H7 (cell line): ENCODE results near the gene PSMA4. TPM values are rescaled to one million over a fixed set of nuclear protein-coding genes. Genes with fewer than 3 reads are reported as not detected.
"Not testable (repeated sequence)": the region's sequence is repeated elsewhere in the genome, so short reads cannot be mapped to it uniquely, and the experiment has no call there.

Experiments used
- DNase-seq: peaks from one replicate; pipeline ENCODE4 v3.0.0; 2012
- H3K27me3 ChIP-seq: 2 replicates; pipeline ENCODE4 v1.6.0; 2011; ENCODE audit warnings: mild to moderate bottlenecking, low read length; ENCODE audit not compliant: control insufficient read depth, insufficient read depth
- H3K36me3 ChIP-seq: replicated peaks from 2 replicates; pipeline ENCODE4 v1.5.1; 2011; ENCODE audit warnings: low read length; ENCODE audit not compliant: control insufficient read depth, insufficient read depth
- H3K4me3 ChIP-seq: 2 replicates; pipeline ENCODE4 v1.5.1; 2011; ENCODE audit warnings: low read depth, mild to moderate bottlenecking, control low read depth, low read length, moderate library complexity; ENCODE audit not compliant: insufficient read depth
- total RNA-seq: library from RNA; depleted of rRNA; stranded (reverse); fragments of >200 nt; shearing (Covaris generic); gene quantifications from 2 replicates; pipeline ENCODE4 v1.2.3, GENCODE V29; 2014

Gene PSMA4
- total RNA-seq, 1 experiment from 2014 or later, result 308 TPM

DNA sequence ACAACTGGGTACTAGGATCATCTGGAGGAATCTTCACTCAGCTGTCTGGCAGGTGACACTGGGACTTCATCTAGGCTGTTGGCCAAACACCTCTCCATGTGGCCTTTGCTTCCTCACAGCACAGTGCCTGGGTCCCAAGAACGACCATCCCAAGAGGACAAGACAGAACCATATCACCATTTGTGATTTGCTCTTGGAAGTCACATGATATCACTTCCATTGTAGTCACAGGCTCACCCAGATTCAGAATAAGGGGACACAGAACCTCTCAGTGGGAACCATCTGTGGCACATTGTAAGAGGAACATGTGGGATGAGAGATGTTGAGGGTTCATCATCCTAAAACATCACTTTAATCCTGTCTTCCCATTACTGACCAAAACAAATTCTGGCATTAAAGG, 1.9 kb upstream of the PSMA4 start:
- H3K4me3 ChIP-seq, result no peak overlapping the region
- DNase-seq, result no peak
- peaks cover 14% of the 10 kb centered on the region for H3K36me3 ChIP-seq
- H3K27me3 ChIP-seq, result no peaks in the 10 kb centered on the region

DNA sequence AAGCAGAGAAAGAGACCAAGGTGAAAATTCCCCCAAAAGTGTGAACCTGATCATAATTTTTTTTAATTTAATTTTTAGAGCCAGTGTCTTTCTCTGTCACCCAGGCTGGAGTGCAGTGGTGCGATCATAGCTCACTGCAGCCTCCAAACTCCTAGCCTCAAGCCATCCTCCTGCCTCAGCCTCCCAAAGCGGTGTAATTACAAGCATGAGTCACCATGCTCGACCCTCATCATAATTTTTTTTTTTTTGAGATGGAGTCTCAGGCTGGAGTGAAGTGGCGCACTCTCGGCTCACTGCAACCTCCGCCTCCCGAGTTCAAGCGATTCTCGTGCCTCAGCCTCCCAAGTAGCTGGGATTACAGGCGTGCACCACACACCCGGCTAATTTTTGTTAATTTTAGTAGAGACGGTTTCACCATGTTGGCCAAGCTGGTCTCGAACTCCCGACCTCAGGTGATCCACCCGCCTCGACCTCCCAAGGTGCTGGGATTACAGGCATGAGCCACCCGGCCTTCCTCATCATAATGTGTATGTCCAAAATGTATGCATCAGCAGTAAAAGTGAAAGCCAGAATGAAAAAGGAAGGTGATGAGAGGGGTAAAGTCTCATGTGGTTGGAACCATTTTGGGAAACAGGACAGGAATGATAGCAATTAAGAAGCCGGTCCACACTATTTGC, 642 bp upstream of the PSMA4 start:
- peaks cover 15% of the 10 kb centered on the region for H3K36me3 ChIP-seq
- peak overlapping the region; percentile 87 for H3K4me3 ChIP-seq
- H3K27me3 ChIP-seq, DNase-seq: not testable (repeated sequence)

DNA sequence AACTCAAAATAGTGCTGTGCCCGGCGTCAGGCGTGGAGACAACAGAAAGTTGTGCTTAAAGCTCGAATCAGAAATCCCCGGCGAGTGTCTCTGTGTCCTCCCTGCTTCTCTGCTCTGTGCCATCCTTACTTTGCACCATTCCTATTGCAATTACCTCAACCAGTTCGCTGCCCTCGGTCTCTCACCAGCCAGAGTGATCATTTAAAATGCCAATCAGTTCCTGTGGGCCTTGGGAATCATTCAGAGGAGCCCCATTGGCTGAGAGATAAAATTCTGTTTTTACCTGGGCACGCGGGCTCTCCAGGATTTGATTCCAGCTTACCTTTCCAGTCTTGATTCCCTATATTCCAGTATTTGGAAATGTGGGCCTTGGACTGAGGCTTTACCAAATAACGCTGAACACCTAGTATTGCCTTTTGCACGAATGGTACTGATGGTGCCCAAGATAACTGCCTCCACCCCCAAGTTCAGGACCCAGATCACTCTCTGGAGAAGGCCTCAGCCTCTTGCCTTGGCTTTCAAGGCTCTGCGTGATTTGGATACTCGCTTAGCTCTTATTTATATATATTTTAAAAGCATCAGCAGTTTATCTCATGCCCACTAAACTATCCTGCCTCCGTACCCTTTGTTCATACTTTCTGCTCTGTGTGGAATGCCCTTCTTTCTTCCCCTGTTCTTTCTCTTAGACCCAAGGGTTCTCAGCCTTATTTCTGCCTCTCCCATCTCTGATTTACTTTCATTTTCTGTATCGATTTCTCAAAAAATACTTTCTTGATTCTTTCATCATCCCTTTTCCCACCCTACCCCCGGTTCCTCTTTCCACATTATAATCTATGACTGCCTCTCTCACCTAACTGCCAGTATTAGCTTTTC, 863 bp downstream of the PSMA4 start:
- H3K27me3 ChIP-seq, result no peaks in the 10 kb centered on the region
- peak overlapping the region; percentile 87 for H3K4me3 ChIP-seq
- DNase-seq, result peak; percentile 26
- peaks cover 24% of the 10 kb centered on the region for H3K36me3 ChIP-seq

DNA sequence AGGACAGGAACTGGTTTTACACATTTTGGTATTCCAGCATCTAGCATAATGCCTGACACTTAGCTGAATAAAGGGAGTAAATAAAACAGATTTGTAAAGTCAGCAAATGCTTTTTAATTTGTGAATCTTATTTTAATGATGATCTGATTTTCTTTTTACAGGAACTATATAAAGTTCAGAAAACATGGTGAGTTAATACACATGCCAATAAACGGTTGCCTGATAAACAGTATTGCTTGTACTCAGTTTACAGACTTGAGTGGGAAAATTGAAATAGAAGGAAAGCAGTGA, 1.4 kb downstream of the PSMA4 start:
- H3K4me3 ChIP-seq, result no peak overlapping the region; the same call in 1 of the 2 replicates
- peaks cover 24% of the 10 kb centered on the region for H3K36me3 ChIP-seq
- no peak for DNase-seq
- H3K27me3 ChIP-seq, result no peaks in the 10 kb centered on the region

DNA sequence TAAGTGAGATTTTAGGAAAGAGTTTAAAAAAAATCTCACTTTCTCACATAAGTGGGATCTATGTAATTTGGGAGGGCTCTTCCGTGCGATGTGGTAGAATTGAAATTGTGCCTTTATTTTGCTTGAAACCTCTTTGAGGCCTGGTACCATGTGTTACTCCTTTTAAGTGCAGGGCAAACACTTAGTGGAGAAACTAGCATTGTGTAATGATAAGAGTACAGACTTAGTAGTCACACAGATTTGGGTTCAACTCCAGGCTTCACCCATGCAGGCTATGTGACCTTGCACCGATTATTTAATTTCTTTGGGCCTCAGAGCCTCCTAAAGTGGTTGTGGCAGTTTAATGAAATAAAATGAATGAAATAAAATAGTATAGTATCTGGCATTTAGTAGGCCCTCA, 2.4 kb downstream of the PSMA4 start:
- H3K27me3 ChIP-seq, result no peaks in the 10 kb centered on the region
- no peak overlapping the region for H3K4me3 ChIP-seq
- H3K36me3 ChIP-seq, result peaks cover 28% of the 10 kb centered on the region
- DNase-seq, result no peak

DNA sequence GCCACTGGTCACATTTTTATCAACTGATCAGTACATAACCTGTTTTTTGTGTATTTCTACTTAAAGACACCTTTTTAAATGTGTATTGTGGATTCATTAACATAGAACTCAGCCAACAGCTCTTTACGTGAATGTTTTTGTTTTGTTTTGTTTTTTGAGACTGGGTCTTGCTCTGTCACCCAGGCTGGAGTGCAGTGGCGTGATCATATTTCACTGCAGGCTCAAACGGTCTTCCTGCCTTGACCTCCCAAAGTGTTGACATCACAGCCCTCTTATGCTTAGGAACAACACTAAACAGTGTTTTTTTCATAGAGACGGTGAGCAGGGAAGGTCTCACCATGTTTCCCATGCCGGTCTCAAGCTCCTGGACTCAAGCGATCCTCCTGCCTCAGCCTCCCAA, 9.9 kb downstream of the PSMA4 start:
- Histone ChIP-seq H3K4me3 (no peak overlapping the region), H3K36me3 (peaks cover 17% of the 10 kb centered on the region), H3K27me3 (no peaks in the 10 kb centered on the region)
- DNase-seq, result no peak

- no peaks in the 10 kb centered on the region for H3K27me3 ChIP-seq
- no peak overlapping the region for H3K4me3 ChIP-seq
- DNase-seq, result no peak
- H3K36me3 ChIP-seq, result peaks cover 12% of the 10 kb centered on the region
Measured at GRCh38 chr15:78550815-78551214, 10.6 kb downstream of the PSMA4 start.

DNA sequence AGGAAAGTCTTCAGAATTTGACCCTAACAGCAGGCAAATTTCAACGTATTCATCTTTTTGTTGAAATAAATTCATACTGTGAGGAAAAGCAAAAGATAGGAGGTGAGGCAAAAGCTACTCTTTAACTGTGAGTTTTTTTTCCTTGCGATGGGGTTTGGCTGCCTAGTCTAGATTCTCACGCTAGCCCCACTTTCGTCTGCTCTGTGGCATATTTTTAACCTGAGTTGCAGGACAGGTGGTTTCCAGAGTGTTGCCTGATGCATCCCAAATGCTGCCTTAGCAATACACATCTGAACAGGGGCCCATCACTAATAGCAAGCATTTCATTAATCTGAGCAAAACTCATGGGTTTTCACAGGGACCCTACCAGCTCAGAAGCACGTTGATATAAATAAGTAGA, 11.7 kb downstream of the PSMA4 start:
- H3K36me3 ChIP-seq, result peaks cover 10% of the 10 kb centered on the region
- DNase-seq, result no peak
- no peaks in the 10 kb centered on the region for H3K27me3 ChIP-seq
- H3K4me3 ChIP-seq, result no peak overlapping the region

DNA sequence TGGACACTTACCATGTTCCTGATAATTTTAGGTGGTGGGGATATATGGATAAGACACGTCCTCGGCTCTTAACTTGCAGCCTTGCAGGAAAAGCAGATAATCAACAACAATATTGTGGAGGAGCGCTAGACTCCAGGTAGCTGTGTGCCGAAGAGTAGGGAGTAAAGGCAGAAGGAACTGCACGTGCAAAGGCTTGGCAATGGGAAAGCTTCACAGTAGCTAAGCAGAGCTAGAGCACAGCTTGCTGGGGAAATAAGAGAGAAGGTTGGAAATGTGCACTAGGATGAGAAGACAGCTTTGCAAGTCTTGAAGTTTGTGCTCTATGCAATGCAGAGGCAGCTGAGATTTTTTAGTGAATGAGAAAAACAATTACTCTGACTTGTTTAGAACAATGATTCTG, 12.4 kb downstream of the PSMA4 start:
- Histone ChIP-seq H3K36me3 (peaks cover 6% of the 10 kb centered on the region), H3K4me3 (no peak overlapping the region), H3K27me3 (no peaks in the 10 kb centered on the region)
- no peak for DNase-seq

GRCh38 chr15:78560201-78560600, 20.0 kb downstream of the PSMA4 start:
- H3K36me3 ChIP-seq, H3K27me3 ChIP-seq, DNase-seq, H3K4me3 ChIP-seq: not testable (repeated sequence)

- no peak overlapping the region for H3K4me3 ChIP-seq
- no peaks in the 10 kb centered on the region for H3K27me3 ChIP-seq
- no peak for DNase-seq
- H3K36me3 ChIP-seq, result no peaks in the 10 kb centered on the region
Measured at GRCh38 chr15:78561490-78561889, 21.2 kb downstream of the PSMA4 start.

GRCh38 chr15:78563092-78563491, 22.8 kb downstream of the PSMA4 start:
- Histone ChIP-seq H3K27me3 (no peaks in the 10 kb centered on the region), H3K36me3 (no peaks in the 10 kb centered on the region), H3K4me3 (no peak overlapping the region)
- DNase-seq, result no peak

- Histone ChIP-seq H3K36me3 (no peaks in the 10 kb centered on the region), H3K4me3 (0 out of 2 replicates have a peak overlapping the region, but pooled peaks have one; percentile 0), H3K27me3 (no peaks in the 10 kb centered on the region)
- no peak for DNase-seq
Measured at GRCh38 chr15:78564743-78565096, 24.5 kb downstream of the PSMA4 start.

- H3K4me3 ChIP-seq, result peak within 1 kb of the TSS; percentile 83
- H3K27me3 ChIP-seq, result no peaks in the 10 kb centered on the region
Measured at GRCh38 chr15:78565097-78565950, 25.1 kb downstream of the PSMA4 start, which contains the start of gene CHRNA5. Gene CHRNA5 (plus strand): TSS chr15:78565520. CDS start chr15:78565720, 200 bp downstream.

More at GRCh38 chr15:78565097-78565950, 25.1 kb downstream of the PSMA4 start, which contains the start of gene CHRNA5:
- H3K36me3 ChIP-seq, result no peaks in the 10 kb centered on the region
- DNase-seq, result peak; percentile 95
